ENCODE data around the gene PCDHGA10.
"Not testable (repeated sequence)": the region's sequence is repeated elsewhere in the genome, so short reads cannot be mapped to it uniquely, and the experiment has no call there.

DNA sequence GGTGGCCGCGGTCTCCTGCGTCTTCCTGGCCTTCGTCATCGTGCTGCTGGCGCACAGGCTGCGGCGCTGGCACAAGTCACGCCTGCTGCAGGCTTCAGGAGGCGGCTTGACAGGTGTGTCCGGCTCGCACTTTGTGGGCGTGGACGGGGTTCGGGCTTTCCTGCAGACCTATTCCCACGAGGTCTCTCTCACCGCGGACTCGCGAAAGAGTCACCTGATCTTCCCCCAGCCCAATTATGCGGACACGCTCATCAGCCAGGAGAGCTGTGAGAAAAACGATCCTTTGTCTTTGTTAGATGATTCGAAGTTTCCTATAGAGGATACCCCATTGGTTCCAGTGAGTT, 2.5 kb downstream of the PCDHGA10 start:
- TF ChIP-seq, protein P1, sequence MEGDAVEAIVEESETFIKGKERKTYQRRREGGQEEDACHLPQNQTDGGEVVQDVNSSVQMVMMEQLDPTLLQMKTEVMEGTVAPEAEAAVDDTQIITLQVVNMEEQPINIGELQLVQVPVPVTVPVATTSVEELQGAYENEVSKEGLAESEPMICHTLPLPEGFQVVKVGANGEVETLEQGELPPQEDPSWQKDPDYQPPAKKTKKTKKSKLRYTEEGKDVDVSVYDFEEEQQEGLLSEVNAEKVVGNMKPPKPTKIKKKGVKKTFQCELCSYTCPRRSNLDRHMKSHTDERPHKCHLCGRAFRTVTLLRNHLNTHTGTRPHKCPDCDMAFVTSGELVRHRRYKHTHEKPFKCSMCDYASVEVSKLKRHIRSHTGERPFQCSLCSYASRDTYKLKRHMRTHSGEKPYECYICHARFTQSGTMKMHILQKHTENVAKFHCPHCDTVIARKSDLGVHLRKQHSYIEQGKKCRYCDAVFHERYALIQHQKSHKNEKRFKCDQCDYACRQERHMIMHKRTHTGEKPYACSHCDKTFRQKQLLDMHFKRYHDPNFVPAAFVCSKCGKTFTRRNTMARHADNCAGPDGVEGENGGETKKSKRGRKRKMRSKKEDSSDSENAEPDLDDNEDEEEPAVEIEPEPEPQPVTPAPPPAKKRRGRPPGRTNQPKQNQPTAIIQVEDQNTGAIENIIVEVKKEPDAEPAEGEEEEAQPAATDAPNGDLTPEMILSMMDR (IDR thresholded peaks at IDR 0.05): not testable (repeated sequence)
- TF ChIP-seq POLR2A (IDR thresholded peaks at IDR 0.05); POLR2AphosphoS5 (IDR thresholded peaks at IDR 0.05); EP300 (IDR thresholded peaks at IDR 0.05; ENCODE audit: low read depth): not testable (repeated sequence)

Measured in transverse colon (tissue), 4 donors.